ENCODE data around the gene AQP12A. TPM values are rescaled to one million over a fixed set of nuclear protein-coding genes. Genes with fewer than 3 reads are reported as not detected.

The AQP12A gene
- total RNA-seq, 2 experiments from 2014 or later = not detected

- Histone ChIP-seq H3K4me3 (ENCODE audit: low read length) (no peak overlapping the region), H3K27me3 (ENCODE audit: control insufficient read depth in 1 of 2, insufficient read depth in 2 of 2, low read length in 2 of 2) (no peaks in the 10 kb centered on the region), H3K36me3 (ENCODE audit: insufficient read depth, low read length) (no peaks in the 10 kb centered on the region), H3K4me1 (ENCODE audit: insufficient read depth, low read length) (peaks cover 14% of the 10 kb centered on the region), H3K9me3 (ENCODE audit: control insufficient read depth in 1 of 2, insufficient read depth in 1 of 2, low read length in 2 of 2) (no peaks in the 10 kb centered on the region), H3K27ac (ENCODE audit: low read depth in 1 of 2, low read length in 2 of 2) (no peak overlapping the region)
- Mint-ChIP-seq H3K4me3 (no peak overlapping the region), H3K36me3 (ENCODE audit: low read depth) (no peaks in the 10 kb centered on the region), H3K27ac (no peak overlapping the region), H3K9me3 (no peaks in the 10 kb centered on the region), H3K4me1 (ENCODE audit: low read depth) (no peaks in the 10 kb centered on the region), H3K27me3 (no peaks in the 10 kb centered on the region)
- no peak for ATAC-seq (ENCODE audit: poor library complexity)
- TF ChIP-seq, protein P1, sequence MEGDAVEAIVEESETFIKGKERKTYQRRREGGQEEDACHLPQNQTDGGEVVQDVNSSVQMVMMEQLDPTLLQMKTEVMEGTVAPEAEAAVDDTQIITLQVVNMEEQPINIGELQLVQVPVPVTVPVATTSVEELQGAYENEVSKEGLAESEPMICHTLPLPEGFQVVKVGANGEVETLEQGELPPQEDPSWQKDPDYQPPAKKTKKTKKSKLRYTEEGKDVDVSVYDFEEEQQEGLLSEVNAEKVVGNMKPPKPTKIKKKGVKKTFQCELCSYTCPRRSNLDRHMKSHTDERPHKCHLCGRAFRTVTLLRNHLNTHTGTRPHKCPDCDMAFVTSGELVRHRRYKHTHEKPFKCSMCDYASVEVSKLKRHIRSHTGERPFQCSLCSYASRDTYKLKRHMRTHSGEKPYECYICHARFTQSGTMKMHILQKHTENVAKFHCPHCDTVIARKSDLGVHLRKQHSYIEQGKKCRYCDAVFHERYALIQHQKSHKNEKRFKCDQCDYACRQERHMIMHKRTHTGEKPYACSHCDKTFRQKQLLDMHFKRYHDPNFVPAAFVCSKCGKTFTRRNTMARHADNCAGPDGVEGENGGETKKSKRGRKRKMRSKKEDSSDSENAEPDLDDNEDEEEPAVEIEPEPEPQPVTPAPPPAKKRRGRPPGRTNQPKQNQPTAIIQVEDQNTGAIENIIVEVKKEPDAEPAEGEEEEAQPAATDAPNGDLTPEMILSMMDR (IDR thresholded peaks at IDR 0.05) = no peak
- CTCF ChIA-PET = no interaction called here
- no peak for DNase-seq
- intact Hi-C loops (cut with DNase I, micrococcal nuclease) = loop anchor here in 1 of 2 experiments (10.0 kb wide), 1 partner anchor 223 kb away; no protein-coding TSS in a partner anchor
- POLR2A ChIA-PET = no interaction called here
Observed at GRCh38 chr2:240737958-240738357, 46.3 kb downstream of the AQP12A start.

- Mint-ChIP-seq H3K27me3 (no peaks in the 10 kb centered on the region), H3K4me1 (ENCODE audit: low read depth) (no peaks in the 10 kb centered on the region), H3K27ac (peak overlapping the region; percentile 36), H3K9me3 (no peaks in the 10 kb centered on the region), H3K36me3 (ENCODE audit: low read depth) (no peaks in the 10 kb centered on the region), H3K4me3 (peak overlapping the region; percentile 30)
- Histone ChIP-seq H3K36me3 (ENCODE audit: insufficient read depth, low read length) (no peaks in the 10 kb centered on the region), H3K27ac (ENCODE audit: low read depth in 1 of 2, low read length in 2 of 2) (no peak overlapping the region), H3K27me3 (ENCODE audit: control insufficient read depth in 1 of 2, insufficient read depth in 2 of 2, low read length in 2 of 2) (no peaks in the 10 kb centered on the region), H3K4me1 (ENCODE audit: insufficient read depth, low read length) (peaks cover 14% of the 10 kb centered on the region), H3K4me3 (ENCODE audit: low read length) (no peak overlapping the region), H3K9me3 (ENCODE audit: control insufficient read depth in 1 of 2, insufficient read depth in 1 of 2, low read length in 2 of 2) (no peaks in the 10 kb centered on the region)
- ATAC-seq (ENCODE audit: poor library complexity) = peak; percentile 84
- TF ChIP-seq, protein P1 (IDR thresholded peaks at IDR 0.05) = no peak
- ChIA-PET POLR2A (no interaction called here), CTCF (no interaction called here)
- intact Hi-C loops (cut with DNase I, micrococcal nuclease) = loop anchor here in 1 of 2 experiments (10.0 kb wide), 1 partner anchor 225 kb away; no protein-coding TSS in a partner anchor
- peak in 10 of 14 experiments; percentile 7 to 67 (median 32) for DNase-seq
Observed at GRCh38 chr2:240739797-240740196, 48.1 kb downstream of the AQP12A start.

DNA sequence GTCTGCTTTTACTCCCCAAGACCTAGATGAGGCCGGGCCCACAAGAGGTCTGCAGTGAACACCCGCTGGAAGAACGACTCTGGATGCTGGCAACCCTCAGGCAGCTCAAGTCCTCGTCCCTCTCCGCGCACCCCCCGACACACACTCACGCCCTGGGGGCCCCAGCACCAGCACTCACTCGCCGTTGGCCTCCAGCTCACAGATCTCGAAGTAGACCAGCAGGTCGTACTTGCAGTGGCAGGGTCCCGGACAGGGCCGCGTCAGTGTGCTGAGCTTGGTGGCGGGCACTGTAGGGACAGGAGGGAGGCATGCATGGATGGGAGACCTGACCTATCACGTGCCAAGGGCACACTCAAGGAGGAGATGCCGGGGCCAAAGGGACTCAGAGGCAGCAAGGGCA lies 49.4 kb downstream of the AQP12A start:
- ChIA-PET POLR2A (no interaction called here), CTCF (interaction anchor here (0.6 kb wide), 1 partner anchor 338 kb away, joined by 5 read pairs; no protein-coding TSS in a partner anchor)
- TF ChIP-seq, protein P1 (IDR thresholded peaks at IDR 0.05) = no peak
- no peaks in the 10 kb centered on the region for H3K36me3 ChIP-seq (ENCODE audit: insufficient read depth, low read length)
- no peak overlapping the region for H3K27ac Mint-ChIP-seq
- no peaks in the 10 kb centered on the region for H3K27me3 Mint-ChIP-seq
- H3K36me3 Mint-ChIP-seq (ENCODE audit: low read depth) = no peaks in the 10 kb centered on the region
- intact Hi-C loops (cut with DNase I, micrococcal nuclease) = no loop called here
- no peak overlapping the region for H3K4me3 ChIP-seq (ENCODE audit: low read length)
- H3K9me3 ChIP-seq (ENCODE audit: control insufficient read depth in 1 of 2, insufficient read depth in 1 of 2, low read length in 2 of 2) = no peaks in the 10 kb centered on the region
- no peak overlapping the region for H3K4me3 Mint-ChIP-seq
- no peak for ATAC-seq (ENCODE audit: poor library complexity)
- peaks cover 14% of the 10 kb centered on the region for H3K4me1 ChIP-seq (ENCODE audit: insufficient read depth, low read length)
- no peak overlapping the region for H3K27ac ChIP-seq (ENCODE audit: low read depth in 1 of 2, low read length in 2 of 2)
- H3K9me3 Mint-ChIP-seq = no peaks in the 10 kb centered on the region
- DNase-seq = no peak
- no peaks in the 10 kb centered on the region for H3K4me1 Mint-ChIP-seq (ENCODE audit: low read depth)
- no peaks in the 10 kb centered on the region for H3K27me3 ChIP-seq (ENCODE audit: control insufficient read depth in 1 of 2, insufficient read depth in 2 of 2, low read length in 2 of 2)
